ACHN (cell line): Measurements from ENCODE around the gene AKAP13.
"Not testable (repeated sequence)": the region's sequence is repeated elsewhere in the genome, so short reads cannot be mapped to it uniquely, and the experiment has no call there.

Source experiments
- DNase-seq: peaks from one replicate; pipeline ENCODE4 v3.0.0-alpha.2; 2015
- in situ Hi-C: cut with HindIII; loops from 2 replicates; pipeline ENCODE4 v1.10.0; 2017; ENCODE audit warnings: low sequenced_read_pairs, low pct_ligation_motif_present, low pct_unique_long_range_greater_than_20kb

The AKAP13 gene

DNA sequence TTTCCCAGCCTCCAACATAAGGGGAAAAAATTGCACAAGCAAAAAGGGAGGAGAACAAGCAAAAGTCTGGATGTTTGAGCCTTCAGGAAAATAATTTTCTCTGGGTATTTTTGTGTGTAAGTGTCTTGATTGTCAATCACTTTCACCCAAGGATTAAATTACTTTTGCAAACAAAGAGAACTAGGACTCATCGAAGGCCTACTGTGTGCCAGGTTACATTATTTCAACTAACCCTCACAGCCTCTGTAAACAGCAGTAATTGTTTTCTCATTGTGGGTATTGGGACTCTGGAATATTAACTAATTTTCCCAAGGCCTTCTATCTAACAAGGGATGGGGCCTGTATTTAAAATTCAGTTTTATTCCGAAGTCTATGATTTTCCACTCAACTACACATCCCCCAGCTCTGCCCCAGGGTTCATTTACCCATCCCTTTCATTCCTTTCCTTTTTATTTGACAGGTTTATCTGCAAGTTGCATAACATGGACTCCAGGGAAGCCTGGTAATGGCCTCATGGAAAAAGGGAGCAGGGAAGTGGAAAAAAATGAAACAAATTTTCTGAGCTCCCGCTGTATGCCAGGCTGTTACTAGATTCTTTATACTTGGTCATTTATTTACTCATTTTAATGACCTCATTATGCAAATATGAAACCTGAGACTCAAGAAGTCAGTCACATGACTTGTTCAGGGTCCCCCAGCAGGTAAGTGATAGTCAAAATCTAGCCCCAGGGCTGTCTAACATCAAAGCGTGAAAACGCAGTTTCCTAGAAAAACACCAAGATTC, 32.9 kb upstream of the AKAP13 start:
- in situ Hi-C loops, DNase-seq: not testable (repeated sequence)

- in situ Hi-C loops, DNase-seq: not testable (repeated sequence)
Observed at GRCh38 chr15:85348048-85348766, 32.2 kb upstream of the AKAP13 start.

GRCh38 chr15:85349062-85349461, 31.3 kb upstream of the AKAP13 start:
- in situ Hi-C loops: not testable (repeated sequence)

DNA sequence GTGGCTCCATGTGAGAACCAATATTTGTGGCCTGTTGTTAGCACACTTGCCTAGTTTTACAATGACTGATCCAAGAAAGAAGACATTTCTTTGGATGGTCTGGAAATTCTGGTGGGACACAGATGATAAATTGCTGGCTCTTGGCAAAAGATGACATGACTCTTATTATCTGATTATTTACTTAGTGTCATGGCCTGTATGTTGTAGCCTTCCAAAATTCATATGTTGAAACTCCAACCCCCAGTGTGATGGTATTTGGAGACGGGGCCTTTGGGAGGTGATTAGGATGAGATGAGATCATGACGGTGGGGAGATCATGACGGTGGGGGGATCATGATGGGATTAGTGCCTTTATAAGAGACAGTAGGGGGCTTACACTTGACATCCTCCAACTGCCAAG, 30.0 kb upstream of the AKAP13 start:
- no peak for DNase-seq
- in situ Hi-C loops: no loop called here

More at GRCh38 chr15:85349062-85349461, 31.3 kb upstream of the AKAP13 start:
- not testable (repeated sequence) for DNase-seq

DNA sequence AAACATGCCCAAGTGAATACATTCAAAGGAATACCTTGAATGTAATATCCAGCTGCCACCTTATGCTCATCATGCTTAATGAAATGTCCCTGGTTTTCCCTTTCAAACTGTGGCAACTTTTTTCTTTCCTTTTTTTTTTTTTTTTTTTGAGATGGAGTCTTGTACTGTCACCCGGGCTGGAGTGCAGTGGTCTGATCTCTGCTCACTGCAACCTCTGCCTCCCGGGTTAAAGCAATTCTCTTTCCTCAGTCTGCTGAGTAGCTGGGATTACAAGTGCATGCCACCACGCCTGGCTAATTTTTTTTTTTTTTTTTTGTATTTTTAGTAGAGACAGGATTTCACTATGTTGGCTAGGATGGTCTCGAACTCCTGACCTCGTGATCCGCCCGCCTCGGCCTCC, 28.9 kb upstream of the AKAP13 start:
- in situ Hi-C loops, DNase-seq: not testable (repeated sequence)

DNA sequence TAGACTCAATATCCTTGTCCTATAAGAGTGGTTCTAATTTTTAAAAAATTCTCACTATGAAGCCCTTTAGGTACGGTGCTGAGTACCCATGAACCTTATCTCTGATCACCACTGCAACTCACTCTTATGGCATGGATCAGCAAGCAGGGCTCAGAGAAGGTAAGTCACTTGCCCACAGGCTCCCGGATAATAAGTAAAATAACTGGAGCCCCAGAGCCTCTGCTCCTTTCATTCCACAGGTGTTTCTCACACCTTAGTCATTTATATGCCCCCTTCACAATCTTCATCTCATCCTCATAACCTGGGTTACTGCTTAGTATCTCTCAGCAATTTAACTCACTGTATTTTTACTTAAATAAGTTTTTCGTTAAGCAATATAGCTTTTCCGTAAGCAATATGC, 28.4 kb upstream of the AKAP13 start:
- in situ Hi-C loops: no loop called here
- DNase-seq: no peak

- in situ Hi-C loops: no loop called here
- no peak for DNase-seq
Observed at GRCh38 chr15:85353516-85353915, 26.9 kb upstream of the AKAP13 start.

- in situ Hi-C loops: no loop called here
- DNase-seq: peak; percentile 61
Observed at GRCh38 chr15:85354461-85354860, 25.9 kb upstream of the AKAP13 start.

GRCh38 chr15:85354948-85355347, 25.5 kb upstream of the AKAP13 start:
- in situ Hi-C loops: no loop called here
- no peak for DNase-seq

DNA sequence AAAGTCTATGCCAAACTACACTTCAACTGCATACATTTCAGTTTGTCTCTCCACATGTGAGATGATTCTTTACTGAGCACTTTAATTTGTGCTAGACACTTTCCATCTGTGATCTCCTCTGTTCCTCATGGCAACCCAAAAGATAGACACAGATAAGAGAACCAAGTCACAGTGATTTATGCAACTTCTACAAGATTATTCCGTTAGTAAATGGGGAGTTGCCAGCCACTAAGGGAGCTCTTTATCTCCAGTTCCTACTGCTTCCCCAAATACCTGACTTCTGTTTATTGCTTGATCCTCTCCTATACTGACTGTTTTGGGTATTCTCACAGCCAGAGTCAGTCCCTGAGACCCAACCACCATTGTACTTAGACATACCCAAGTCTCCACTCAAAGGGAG, 24.1 kb upstream of the AKAP13 start:
- no peak for DNase-seq

GRCh38 chr15:85361323-85361722, 19.1 kb upstream of the AKAP13 start:
- in situ Hi-C loops: no loop called here
- no peak for DNase-seq

More for the DNA sequence above, 24.1 kb upstream of the AKAP13 start:
- in situ Hi-C loops: no loop called here

GRCh38 chr15:85362436-85363081, 17.8 kb upstream of the AKAP13 start:
- in situ Hi-C loops: no loop called here
- no peak for DNase-seq

- in situ Hi-C loops: no loop called here
- no peak for DNase-seq
Observed at GRCh38 chr15:85365980-85366379, 14.4 kb upstream of the AKAP13 start.

DNA sequence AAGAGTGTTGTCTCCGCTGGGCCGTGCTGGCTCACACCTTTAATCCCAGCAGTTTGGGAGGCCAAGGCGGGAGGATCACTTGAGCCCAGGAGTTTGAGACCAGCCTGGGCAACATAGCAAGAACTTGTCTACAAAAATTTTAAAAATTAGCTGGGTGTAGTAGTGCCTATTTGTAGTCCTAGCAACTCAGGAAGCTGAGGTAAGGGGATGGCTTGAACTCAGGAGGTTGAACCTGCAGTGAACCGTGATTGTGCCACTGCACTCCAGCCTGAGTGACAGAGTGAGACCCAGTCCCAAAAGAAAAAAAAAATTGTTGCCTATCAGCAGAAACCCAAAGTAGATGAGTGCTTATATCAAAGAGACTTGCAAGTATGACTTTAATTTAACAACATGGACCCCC, 12.7 kb upstream of the AKAP13 start:
- no peak for DNase-seq
- in situ Hi-C loops: no loop called here

DNA sequence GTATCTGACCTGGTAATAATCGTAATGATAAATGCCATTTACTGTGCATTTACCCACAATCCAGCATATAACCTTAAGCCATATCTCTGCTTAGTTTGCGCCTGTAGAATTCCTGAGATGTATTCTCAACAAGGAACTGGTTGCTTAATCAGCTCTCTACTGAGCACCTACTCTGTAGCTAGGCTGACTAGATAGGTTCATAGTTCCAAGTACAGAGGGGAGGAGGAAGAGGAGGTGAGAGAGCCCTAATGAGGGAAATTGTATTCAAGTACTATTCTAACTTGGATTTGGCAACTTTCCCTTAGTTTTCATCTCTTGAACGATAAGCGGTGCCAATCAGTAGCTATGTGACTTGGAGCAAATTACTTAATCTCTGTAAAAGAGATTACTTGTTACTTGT, 5.6 kb upstream of the AKAP13 start:
- in situ Hi-C loops: no loop called here
- no peak for DNase-seq

- in situ Hi-C loops: no loop called here
Observed at GRCh38 chr15:85377269-85377668, 3.1 kb upstream of the AKAP13 start.

GRCh38 chr15:85377986-85378385, 2.4 kb upstream of the AKAP13 start:
- in situ Hi-C loops: no loop called here

More at GRCh38 chr15:85377269-85377668, 3.1 kb upstream of the AKAP13 start:
- no peak for DNase-seq

GRCh38 chr15:85379403-85380131, 836 bp upstream of the AKAP13 start:
- DNase-seq: peak; percentile 26

More at GRCh38 chr15:85377986-85378385, 2.4 kb upstream of the AKAP13 start:
- DNase-seq: no peak

More at GRCh38 chr15:85379403-85380131, 836 bp upstream of the AKAP13 start:
- in situ Hi-C loops: no loop called here
